Loucy (cell line): ENCODE measurements around the gene RAP1GAP2.
A peak's percentile ranks its signal among the peaks of the same experiment; 100 is the strongest.

Experiments
- H2AFZ ChIP-seq: fragments of 200-600 bp; sonication (generic); 2 replicates; pipeline ENCODE4 v1.6.0; 2016; ENCODE audit warnings: antibody characterized with exemption, mild to moderate bottlenecking, low read length, moderate library complexity
- H3F3A ChIP-seq: fragments of 200-600 bp; 2 replicates; pipeline ENCODE4 v1.6.0; 2016; ENCODE audit warnings: antibody characterized with exemption, low read depth, mild to moderate bottlenecking
- H3K27me3 ChIP-seq: fragments of 200-600 bp; sonication (generic); 2 replicates; pipeline ENCODE4 v1.6.1; 2014; ENCODE audit warnings: low read length, mild to moderate bottlenecking; ENCODE audit not compliant: insufficient read depth, poor library complexity, severe bottlenecking
- H3K36me3 ChIP-seq: fragments of 200-600 bp; sonication (generic); 2 replicates; pipeline ENCODE4 v1.6.1; 2016; ENCODE audit warnings: low read length; ENCODE audit not compliant: insufficient read depth
- H3K4me1 ChIP-seq: fragments of 200-600 bp; sonication (generic); 2 replicates; pipeline ENCODE4 v1.5.1; 2014; ENCODE audit warnings: low read length, mild to moderate bottlenecking; ENCODE audit not compliant: insufficient read depth, poor library complexity, severe bottlenecking
- H3K4me2 ChIP-seq: fragments of 200-600 bp; sonication (generic); 2 replicates; pipeline ENCODE4 v1.6.0; 2014; ENCODE audit warnings: antibody characterized with exemption, low read length, low read depth, mild to moderate bottlenecking; ENCODE audit not compliant: poor library complexity, severe bottlenecking
- H3K4me3 ChIP-seq: fragments of 200-600 bp; sonication (generic); 2 replicates; pipeline ENCODE4 v1.5.1; 2014; ENCODE audit warnings: low read length, mild to moderate bottlenecking, mixed read lengths; ENCODE audit not compliant: poor library complexity, severe bottlenecking
- H3K79me2 ChIP-seq: fragments of 200-600 bp; sonication (generic); 2 replicates; pipeline ENCODE4 v1.6.1; 2014; ENCODE audit warnings: low read length; ENCODE audit not compliant: insufficient read depth
- H3K9ac ChIP-seq: fragments of 200-600 bp; sonication (generic); 2 replicates; pipeline ENCODE4 v1.6.0; 2014; ENCODE audit warnings: mild to moderate bottlenecking, low read depth, low read length, moderate library complexity; ENCODE audit not compliant: poor library complexity, severe bottlenecking
- H3K9me2 ChIP-seq: fragments of 200-600 bp; sonication (generic); replicated peaks from 2 replicates; pipeline ENCODE4 v1.6.1; 2016; ENCODE audit warnings: low read depth, low read length, mixed read lengths
- H3K9me3 ChIP-seq: fragments of 200-600 bp; sonication (generic); 2 replicates; pipeline ENCODE4 v1.6.1; 2014; ENCODE audit warnings: mild to moderate bottlenecking, antibody characterized with exemption, low read length, low read depth; ENCODE audit not compliant: insufficient read depth
- H4K20me1 ChIP-seq: fragments of 200-600 bp; sonication (generic); 2 replicates; pipeline ENCODE4 v1.6.0; 2014; ENCODE audit warnings: antibody characterized with exemption, low read length, mild to moderate bottlenecking; ENCODE audit not compliant: insufficient read depth, poor library complexity, severe bottlenecking
- EZH2phosphoT487 ChIP-seq: fragments of 200-600 bp; IDR thresholded peaks from 2 replicates; pipeline ENCODE4 v1.6.1; 2018; ENCODE audit warnings: antibody characterized with exemption, mild to moderate bottlenecking, moderate library complexity, borderline replicate concordance
- TF ChIP-seq, protein P1 (sequence below): fragments of 200-600 bp; sonication (generic); conservative IDR thresholded peaks from 2 replicates; pipeline ENCODE4 v1.5.1; 2014; ENCODE audit warnings: mild to moderate bottlenecking, antibody characterized with exemption, low read length

The RAP1GAP2 gene

DNA sequence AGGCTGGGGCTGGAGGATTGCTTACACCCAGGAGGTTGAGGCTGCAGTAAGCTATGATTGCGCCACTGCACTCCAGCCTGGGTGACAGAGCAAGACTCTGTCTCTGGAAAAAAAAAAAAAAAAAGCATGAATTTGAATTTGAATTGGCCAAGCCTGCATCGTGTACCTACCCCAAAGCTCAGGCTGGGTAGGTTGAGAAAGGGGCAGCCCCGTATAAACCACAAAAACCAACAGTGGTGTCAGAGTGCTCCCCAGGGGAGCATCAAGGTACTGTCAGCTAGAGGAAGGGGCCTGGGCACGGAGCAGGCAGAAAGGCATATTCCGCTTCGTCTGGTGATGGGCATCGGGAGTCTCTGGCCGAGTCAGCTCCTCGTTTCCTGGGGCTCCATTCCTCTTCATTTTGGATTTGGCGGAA is 40.9 kb downstream of the RAP1GAP2 start:
- H3K36me3 ChIP-seq = peaks cover 12% of the 10 kb centered on the region; the same call in 1 of the 2 replicates
- no peak overlapping the region for H2AFZ ChIP-seq
- TF ChIP-seq EZH2phosphoT487 = no peak
- TF ChIP-seq, protein P1, sequence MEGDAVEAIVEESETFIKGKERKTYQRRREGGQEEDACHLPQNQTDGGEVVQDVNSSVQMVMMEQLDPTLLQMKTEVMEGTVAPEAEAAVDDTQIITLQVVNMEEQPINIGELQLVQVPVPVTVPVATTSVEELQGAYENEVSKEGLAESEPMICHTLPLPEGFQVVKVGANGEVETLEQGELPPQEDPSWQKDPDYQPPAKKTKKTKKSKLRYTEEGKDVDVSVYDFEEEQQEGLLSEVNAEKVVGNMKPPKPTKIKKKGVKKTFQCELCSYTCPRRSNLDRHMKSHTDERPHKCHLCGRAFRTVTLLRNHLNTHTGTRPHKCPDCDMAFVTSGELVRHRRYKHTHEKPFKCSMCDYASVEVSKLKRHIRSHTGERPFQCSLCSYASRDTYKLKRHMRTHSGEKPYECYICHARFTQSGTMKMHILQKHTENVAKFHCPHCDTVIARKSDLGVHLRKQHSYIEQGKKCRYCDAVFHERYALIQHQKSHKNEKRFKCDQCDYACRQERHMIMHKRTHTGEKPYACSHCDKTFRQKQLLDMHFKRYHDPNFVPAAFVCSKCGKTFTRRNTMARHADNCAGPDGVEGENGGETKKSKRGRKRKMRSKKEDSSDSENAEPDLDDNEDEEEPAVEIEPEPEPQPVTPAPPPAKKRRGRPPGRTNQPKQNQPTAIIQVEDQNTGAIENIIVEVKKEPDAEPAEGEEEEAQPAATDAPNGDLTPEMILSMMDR = peak; percentile 61
- no peaks in the 10 kb centered on the region for H3K27me3 ChIP-seq
- H3F3A ChIP-seq = no peaks in the 10 kb centered on the region
- H3K79me2 ChIP-seq = peaks cover 73% of the 10 kb centered on the region
- H3K4me1 ChIP-seq = peaks cover 15% of the 10 kb centered on the region
- H3K4me2 ChIP-seq = no peak overlapping the region
- H3K9ac ChIP-seq = no peak overlapping the region
- no peak overlapping the region for H3K4me3 ChIP-seq
- no peaks in the 10 kb centered on the region for H3K9me2 ChIP-seq
- H3K9me3 ChIP-seq = no peaks in the 10 kb centered on the region
- H4K20me1 ChIP-seq = peaks cover 16% of the 10 kb centered on the region

DNA sequence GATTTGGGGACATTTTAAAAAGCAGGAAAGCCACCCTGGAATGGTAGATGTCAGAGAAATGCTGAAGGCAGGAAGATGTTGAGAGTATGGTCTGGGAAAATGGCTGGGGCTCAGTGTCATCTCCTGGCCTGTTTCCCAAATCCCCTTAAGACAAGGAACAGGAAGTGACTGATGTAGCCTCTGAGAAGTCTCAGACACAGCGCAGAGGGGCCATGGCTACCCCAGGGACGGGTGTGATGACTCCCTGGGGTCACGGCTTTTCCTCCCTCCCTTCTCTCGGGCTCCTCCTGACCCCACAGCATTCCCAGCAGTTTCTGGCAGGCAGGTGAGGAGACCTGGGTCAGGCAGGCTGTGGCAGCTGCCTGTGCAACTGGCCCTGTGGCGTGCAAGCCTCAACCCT is 45.4 kb downstream of the RAP1GAP2 start:
- H3K36me3 ChIP-seq = peaks cover 6% of the 10 kb centered on the region; the same call in 1 of the 2 replicates
- TF ChIP-seq, protein P1 = no peak
- TF ChIP-seq EZH2phosphoT487 = no peak
- H3F3A ChIP-seq = no peaks in the 10 kb centered on the region
- no peak overlapping the region for H3K4me3 ChIP-seq
- H4K20me1 ChIP-seq = peaks cover 15% of the 10 kb centered on the region
- H3K9ac ChIP-seq = no peak overlapping the region
- H3K4me2 ChIP-seq = no peak overlapping the region
- H3K27me3 ChIP-seq = no peaks in the 10 kb centered on the region
- no peaks in the 10 kb centered on the region for H3K4me1 ChIP-seq
- H3K9me2 ChIP-seq = no peaks in the 10 kb centered on the region
- H2AFZ ChIP-seq = no peak overlapping the region
- H3K9me3 ChIP-seq = no peaks in the 10 kb centered on the region
- H3K79me2 ChIP-seq = peaks cover 69% of the 10 kb centered on the region

DNA sequence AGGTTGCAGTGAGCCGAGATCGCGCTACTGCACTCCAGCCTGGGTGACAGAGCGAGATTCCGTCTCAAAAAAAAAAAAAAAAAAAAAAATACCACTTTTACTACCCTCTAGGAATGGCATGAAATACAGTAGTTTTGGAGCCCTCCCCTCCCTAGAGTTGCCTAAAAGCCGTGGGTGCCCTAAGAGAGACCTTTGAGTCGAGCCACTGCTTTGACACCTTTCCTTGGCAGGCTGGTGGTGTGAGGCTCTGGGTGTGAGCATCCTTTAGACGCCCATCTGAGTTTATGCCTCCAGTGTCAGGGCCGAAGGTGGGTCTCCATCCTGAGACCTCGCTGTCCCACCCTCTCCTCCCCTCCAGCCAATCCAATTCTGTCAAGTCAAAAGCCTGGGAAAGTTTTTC is 46.2 kb downstream of the RAP1GAP2 start:
- Histone ChIP-seq H3K79me2 (peaks cover 68% of the 10 kb centered on the region), H4K20me1 (peaks cover 15% of the 10 kb centered on the region), H3K9ac (no peak overlapping the region), H3K9me2 (no peaks in the 10 kb centered on the region), H3K36me3 (peaks cover 6% of the 10 kb centered on the region; the same call in 1 of the 2 replicates), H2AFZ (no peak overlapping the region), H3F3A (no peaks in the 10 kb centered on the region), H3K27me3 (no peaks in the 10 kb centered on the region), H3K4me3 (no peak overlapping the region), H3K4me2 (no peak overlapping the region), H3K4me1 (peaks cover 2% of the 10 kb centered on the region), H3K9me3 (no peaks in the 10 kb centered on the region)
- TF ChIP-seq EZH2phosphoT487 = no peak
- TF ChIP-seq, protein P1 = no peak
